H1 (cell line): ENCODE data around the gene MAGIX. TPM values are rescaled to one million over a fixed set of nuclear protein-coding genes. Genes with fewer than 3 reads are reported as not detected.

ENCODE experiments used
- CTCF ChIA-PET: fragments of 300-600 bp; sonication (Branson Sonifier 250); formaldehyde crosslinking; loops from one replicate; lab custom pipeline; 2021; ENCODE audit not compliant: partially characterized antibody; lab: Charles Lee
- POLR2A ChIA-PET: fragments of 300-600 bp; sonication (Branson Sonifier 250); formaldehyde crosslinking; loops from one replicate; lab custom pipeline; 2021; ENCODE audit warnings: inconsistent platforms; ENCODE audit not compliant: partially characterized antibody; lab: Charles Lee
- DNase-seq, 2 experiments: peaks; one replicate each; pipeline versions ENCODE4 v3.0.0 to v3.0.0-alpha.2; 2010 to 2022; ENCODE audit warnings: low spot score in 2 of 2, low read depth in 1 of 2, mixed read lengths in 1 of 2
- FAIRE-seq: peaks from 2 replicates; lab custom pipeline; 2011; peaks lifted over from hg19 to GRCh38; lab: Jason Lieb, UNC
- H2AFZ ChIP-seq: 2 replicates; pipeline ENCODE4 v1.8.1; 2012; ENCODE audit warnings: low read length, inconsistent platforms
- H2AK5ac ChIP-seq: 2 replicates; pipeline ENCODE4 v1.6.1; 2013; ENCODE audit warnings: low read depth, low read length
- H2BK120ac ChIP-seq: replicated peaks from 2 replicates; pipeline ENCODE3; 2013; ENCODE audit warnings: low read depth, low read length, inconsistent platforms
- H2BK12ac ChIP-seq: 2 replicates; pipeline ENCODE4 v1.6.1; 2013; ENCODE audit warnings: low read depth, low read length
- H2BK15ac ChIP-seq: 2 replicates; pipeline ENCODE4 v1.6.1; 2013; ENCODE audit warnings: low read length
- H2BK20ac ChIP-seq: 2 replicates; pipeline ENCODE4 v1.6.1; 2013; ENCODE audit warnings: low read length
- H2BK5ac ChIP-seq: 2 replicates; pipeline ENCODE4 v1.6.1; 2013; ENCODE audit warnings: low read depth, low read length
- H3K14ac ChIP-seq: 2 replicates; pipeline ENCODE4 v1.6.1; 2013; ENCODE audit warnings: inconsistent platforms; ENCODE audit not compliant: insufficient read length
- H3K18ac ChIP-seq: 2 replicates; pipeline ENCODE4 v1.6.1; 2013; ENCODE audit warnings: low read length; ENCODE audit errors: extremely low read depth
- H3K23ac ChIP-seq: 2 replicates; pipeline ENCODE4 v1.6.1; 2013; ENCODE audit warnings: inconsistent platforms; ENCODE audit not compliant: insufficient read length
- H3K23me2 ChIP-seq: 2 replicates; pipeline ENCODE4 v1.6.1; 2013; ENCODE audit warnings: low read depth, low read length
- H3K27ac ChIP-seq: 2 replicates; pipeline ENCODE4 v1.6.1; 2011; ENCODE audit warnings: low read depth, low read length, inconsistent platforms
- H3K27me3 ChIP-seq, 4 experiments: replicated peaks in 1 of 4; 1 replicate in 1 of 4; 2 replicates in 3 of 4; pipeline versions ENCODE4 v1.6.1 to v1.8.1; 2011 to 2013; ENCODE audit warnings: low read length in 3 of 4, mild to moderate bottlenecking in 3 of 4, inconsistent platforms in 2 of 4, mixed read lengths in 2 of 4, moderate library complexity in 1 of 4; ENCODE audit not compliant: control insufficient read depth in 3 of 4, insufficient read depth in 3 of 4; ENCODE audit errors: extremely low read depth in 1 of 4
- H3K36me3 ChIP-seq, 4 experiments: 2 replicates each; pipeline versions ENCODE4 v1.6.1 to v1.8.1; 2011 to 2013; ENCODE audit warnings: mild to moderate bottlenecking in 4 of 4, low read length in 3 of 4, moderate library complexity in 2 of 4, control low read depth in 1 of 4, inconsistent platforms in 1 of 4; ENCODE audit not compliant: insufficient read depth in 4 of 4, control insufficient read depth in 2 of 4
- H3K4ac ChIP-seq: replicated peaks from 2 replicates; pipeline ENCODE3; 2013; ENCODE audit warnings: low read length, low read depth, mixed read lengths, inconsistent platforms; ENCODE audit not compliant: insufficient read length
- H3K4me1 ChIP-seq, 4 experiments: replicated peaks in 1 of 4; 1 replicate in 1 of 4; 2 replicates in 3 of 4; pipeline versions ENCODE4 v1.6.1 to v1.8.1; 2011 to 2013; ENCODE audit warnings: low read length in 3 of 4, inconsistent platforms in 2 of 4, mixed read lengths in 1 of 4; ENCODE audit not compliant: insufficient read depth in 4 of 4, control insufficient read depth in 3 of 4
- H3K4me2 ChIP-seq, 2 experiments: 2 replicates each; pipeline versions ENCODE4 v1.6.1 to v1.8.1; 2011 to 2013; ENCODE audit warnings: low read depth in 2 of 2, low read length in 2 of 2, control low read depth in 1 of 2, inconsistent platforms in 1 of 2, mild to moderate bottlenecking in 1 of 2; ENCODE audit not compliant: insufficient read depth in 1 of 2
- H3K4me3 ChIP-seq, 4 experiments: fragments of 200-600, 300-600 bp in 1 of 4; sonication (generic), shearing (Covaris generic), sonication (Bioruptor Twin) in 1 of 4; 2 replicates each; pipeline versions ENCODE4 v1.5.1 to v1.8.1; 2011 to 2016; ENCODE audit warnings: low read length in 4 of 4, low read depth in 3 of 4, control low read depth in 2 of 4, inconsistent platforms in 2 of 4, mild to moderate bottlenecking in 2 of 4, mixed read lengths in 1 of 4, moderate library complexity in 1 of 4; ENCODE audit not compliant: insufficient read depth in 2 of 4; ENCODE audit errors: extremely low read depth in 1 of 4
- H3K56ac ChIP-seq: replicated peaks from 2 replicates; pipeline ENCODE3; 2013; ENCODE audit warnings: low read depth, mild to moderate bottlenecking, mixed read lengths, low read length, inconsistent platforms; ENCODE audit not compliant: insufficient read length
- H3K79me1 ChIP-seq: 2 replicates; pipeline ENCODE4 v1.6.1; 2013; ENCODE audit warnings: low read depth, low read length, control low read depth
- H3K79me2 ChIP-seq, 2 experiments: 2 replicates each; pipeline versions ENCODE4 v1.6.1 to v1.8.1; 2012 to 2013; ENCODE audit warnings: low read length in 2 of 2, mild to moderate bottlenecking in 2 of 2, inconsistent platforms in 1 of 2; ENCODE audit not compliant: insufficient read depth in 2 of 2, control insufficient read depth in 1 of 2
- H3K9ac ChIP-seq, 4 experiments: replicated peaks in 1 of 4; 1 replicate in 1 of 4; 2 replicates in 3 of 4; pipeline versions ENCODE4 v1.6.1 to v1.8.1; 2011 to 2013; ENCODE audit warnings: low read depth in 3 of 4, low read length in 3 of 4, control low read depth in 2 of 4, mild to moderate bottlenecking in 2 of 4, moderate library complexity in 2 of 4, inconsistent platforms in 1 of 4; ENCODE audit errors: extremely low read depth in 1 of 4
- H3K9me3 ChIP-seq, 2 experiments: 2 replicates each; pipeline versions ENCODE4 v1.6.1 to v1.8.1; 2012 to 2013; ENCODE audit warnings: mild to moderate bottlenecking in 2 of 2, moderate library complexity in 2 of 2, control low read depth in 1 of 2, inconsistent platforms in 1 of 2, low read depth in 1 of 2, low read length in 1 of 2, mixed read lengths in 1 of 2; ENCODE audit not compliant: insufficient read depth in 2 of 2
- H4K20me1 ChIP-seq, 2 experiments: replicated peaks in 1 of 2; 2 replicates each; pipeline versions ENCODE3 to v1.8.1; 2011 to 2013; ENCODE audit warnings: inconsistent platforms in 2 of 2, low read length in 2 of 2, mild to moderate bottlenecking in 1 of 2; ENCODE audit not compliant: insufficient read depth in 2 of 2, control insufficient read depth in 1 of 2
- H4K5ac ChIP-seq: 2 replicates; pipeline ENCODE4 v1.6.1; 2013; ENCODE audit warnings: low read length, low read depth, mixed read lengths, inconsistent platforms; ENCODE audit not compliant: insufficient read length
- H4K8ac ChIP-seq: 2 replicates; pipeline ENCODE4 v1.8.0; 2013; ENCODE audit warnings: mild to moderate bottlenecking, moderate library complexity, low read length, inconsistent platforms; ENCODE audit not compliant: insufficient read depth; ENCODE audit errors: extremely low read depth
- H4K91ac ChIP-seq: replicated peaks from 2 replicates; pipeline ENCODE3; 2013; ENCODE audit warnings: low read length, mixed read lengths, inconsistent platforms; ENCODE audit not compliant: insufficient read length
- ATF3 ChIP-seq: IDR thresholded peaks from 2 replicates; pipeline ENCODE4 v1.6.1; 2011; ENCODE audit warnings: low read depth, mild to moderate bottlenecking, low read length; ENCODE audit not compliant: insufficient read depth
- BCL11A ChIP-seq, 2 experiments: IDR thresholded peaks; one replicate each; pipeline ENCODE4 v1.6.1; 2011; ENCODE audit warnings: low read depth in 2 of 2, low read length in 2 of 2, mild to moderate bottlenecking in 2 of 2
- EP300 ChIP-seq, 2 experiments: IDR thresholded peaks; 1 replicate in 1 of 2; 2 replicates in 1 of 2; pipeline ENCODE4 v1.6.1; 2011 to 2012; ENCODE audit warnings: low read depth in 2 of 2, low read length in 2 of 2, mild to moderate bottlenecking in 2 of 2, borderline replicate concordance in 1 of 2, inconsistent platforms in 1 of 2, moderate library complexity in 1 of 2
- GTF2F1 ChIP-seq: IDR thresholded peaks from 2 replicates; pipeline ENCODE4 v1.6.1; 2012; ENCODE audit warnings: low read depth, low read length, improper control_type of control experiment, borderline replicate concordance
- POLR2AphosphoS5 ChIP-seq: IDR thresholded peaks from 2 replicates; pipeline ENCODE4 v1.6.1; 2011; ENCODE audit warnings: low read depth, low read length
- POU5F1 ChIP-seq: IDR thresholded peaks from 2 replicates; pipeline ENCODE4 v1.6.1; 2011; ENCODE audit warnings: low read depth, mild to moderate bottlenecking, low read length, moderate library complexity
- RAD21 ChIP-seq, 2 experiments: IDR thresholded peaks in 1 of 2; conservative IDR thresholded peaks in 1 of 2; 2 replicates each; pipeline ENCODE4 v1.6.1; 2011; ENCODE audit warnings: low read depth in 2 of 2, low read length in 2 of 2, improper control_type of control experiment in 1 of 2, inconsistent platforms in 1 of 2, mild to moderate bottlenecking in 1 of 2, moderate library complexity in 1 of 2
- RBBP5 ChIP-seq: IDR thresholded peaks from 2 replicates; pipeline ENCODE4 v1.7.1; 2012; ENCODE audit warnings: low read depth, mild to moderate bottlenecking, inconsistent platforms, low read length, moderate library complexity, borderline replicate concordance
- RFX5 ChIP-seq: IDR thresholded peaks from 2 replicates; pipeline ENCODE4 v1.6.1; 2011; ENCODE audit warnings: low read depth, low read length, improper control_type of control experiment, borderline replicate concordance
- SIX5 ChIP-seq: IDR thresholded peaks from 2 replicates; pipeline ENCODE4 v1.6.1; 2011; ENCODE audit warnings: mild to moderate bottlenecking, low read depth, low read length
- SP1 ChIP-seq: IDR thresholded peaks from 2 replicates; pipeline ENCODE4 v1.6.1; 2011; ENCODE audit warnings: low read depth, low read length
- SRF ChIP-seq: IDR thresholded peaks from 2 replicates; pipeline ENCODE4 v1.6.1; 2011; ENCODE audit warnings: mild to moderate bottlenecking, low read depth, low read length, moderate library complexity
- TAF1 ChIP-seq: IDR thresholded peaks from 2 replicates; pipeline ENCODE4 v1.6.1; 2011; ENCODE audit warnings: mild to moderate bottlenecking, low read depth, low read length
- TBP ChIP-seq: IDR thresholded peaks from 2 replicates; pipeline ENCODE4 v1.6.1; 2011; ENCODE audit warnings: low read depth, low read length, improper control_type of control experiment
- TEAD4 ChIP-seq: IDR thresholded peaks from 2 replicates; pipeline ENCODE4 v1.6.1; 2012; ENCODE audit warnings: low read depth, low read length, inconsistent platforms, mixed read lengths
- WGBS, 2 experiments: shearing (Covaris generic) in 1 of 2; methylation state at CpG; one replicate each; pipeline versions ENCODE4 v1.1.6 to v1.1.7; 2013 to 2015; ENCODE audit warnings: low lambda C conversion rate in 2 of 2, mixed read lengths in 2 of 2, inconsistent platforms in 1 of 2, low coverage in 1 of 2, missing lambda C conversion rate in 1 of 2; ENCODE audit not compliant: insufficient replicate concordance in 2 of 2, insufficient coverage in 1 of 2, insufficient read length in 1 of 2; ENCODE audit errors: extremely low coverage in 1 of 2, missing lambda C conversion rate in 1 of 2; 5-methylcytosine and 5-hydroxymethylcytosine counted together
- polyA plus RNA-seq, 7 experiments: library from polyadenylated mRNA; depleted of rRNA in 3 of 7; stranded (reverse) in 5 of 7; unstranded in 2 of 7; fragments of >200 nt in 5 of 7; fragments of 200-250 nt in 2 of 7; gene quantifications; 1 replicate in 5 of 7; 2 replicates in 1 of 7; 4 replicates in 1 of 7; pipeline versions ENCODE4 v1.2.1 to v1.2.3, GENCODE V29; 2011 to 2013; ENCODE audit warnings: missing spikeins in 2 of 7, mixed read lengths in 2 of 7
- total RNA-seq: library from RNA; stranded (reverse); fragmentation: NEBNext Ultra II Directional; extraction: Animal tissue kit (Norgen Biotek cat#: 25700); gene quantifications from 2 replicates; pipeline ENCODE4 v1.2.1, GENCODE V29; 2021

The MAGIX gene
- total and polyA plus RNA-seq, 2 of the 8 experiments (the other 6 are each of a cell fraction or from before 2014, with no cell fraction given), result 0.37 to 1.1 TPM

DNA sequence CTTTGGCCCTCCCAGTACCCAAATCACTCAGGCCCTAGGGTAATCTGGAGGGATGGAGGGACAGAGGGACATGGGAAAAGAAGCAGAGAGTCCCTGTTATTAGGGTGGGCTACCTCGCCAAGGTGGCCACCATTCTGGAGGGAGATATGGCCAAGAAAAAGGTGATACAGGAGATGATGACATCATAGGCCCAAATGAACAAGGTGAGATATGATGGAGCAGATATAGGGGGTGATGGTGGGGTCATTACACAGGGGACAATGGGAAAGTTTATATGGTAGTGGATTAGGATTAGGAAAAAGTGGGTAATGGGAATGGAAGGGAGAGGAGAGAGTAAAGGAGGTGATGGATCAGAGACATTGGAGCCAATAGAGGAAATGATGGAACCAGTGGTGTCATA is 50.3 kb downstream of the MAGIX start:
- H2BK120ac ChIP-seq, result no peak overlapping the region
- no peak overlapping the region for H3K18ac ChIP-seq
- H3K9ac ChIP-seq, result no peak overlapping the region
- no peak overlapping the region for H2BK15ac ChIP-seq
- no peaks in the 10 kb centered on the region for H3K79me2 ChIP-seq
- H2BK20ac ChIP-seq, result no peak overlapping the region
- no peak overlapping the region for H4K5ac ChIP-seq
- DNase-seq, result no peak
- CTCF ChIA-PET, result no interaction called here
- no CpG with 5 or more reads among the region's 1 CpG for WGBS, 2 experiments
- H3K4me1 ChIP-seq, result peaks cover 0 to 9% (median 2%) of the 10 kb centered on the region in 4 experiments; a peak in 2 of 7 replicates
- POLR2A ChIA-PET, result no interaction called here
- no peaks in the 10 kb centered on the region for H3K9me3 ChIP-seq
- no peak overlapping the region for H4K91ac ChIP-seq
- no peaks in the 10 kb centered on the region for H3K23me2 ChIP-seq
- no peak overlapping the region for H3K14ac ChIP-seq
- H3K36me3 ChIP-seq, result no peaks in the 10 kb centered on the region
- no peak overlapping the region for H4K8ac ChIP-seq
- no peak overlapping the region for H2BK12ac ChIP-seq
- H2AK5ac ChIP-seq, result no peak overlapping the region
- H3K23ac ChIP-seq, result no peak overlapping the region
- no peaks in the 10 kb centered on the region for H3K79me1 ChIP-seq
- H3K56ac ChIP-seq, result no peak overlapping the region
- H2AFZ ChIP-seq, result no peak overlapping the region
- H3K27ac ChIP-seq, result no peak overlapping the region
- no peak overlapping the region for H3K4me3 ChIP-seq
- no peak overlapping the region for H2BK5ac ChIP-seq
- no peak overlapping the region for H3K4ac ChIP-seq
- no peak for FAIRE-seq
- no peaks in the 10 kb centered on the region for H4K20me1 ChIP-seq
- no peak overlapping the region for H3K4me2 ChIP-seq
- no peaks in the 10 kb centered on the region for H3K27me3 ChIP-seq
- TF ChIP-seq SIX5, result no peak
- TF ChIP-seq RBBP5, result no peak
- TF ChIP-seq SP1, result no peak
- TF ChIP-seq ATF3, result no peak
- no peak for TF ChIP-seq POU5F1
- TF ChIP-seq TEAD4, result no peak
- no peak for TF ChIP-seq GTF2F1
- no peak for TF ChIP-seq RFX5
- TF ChIP-seq SRF, result no peak
- no peak for TF ChIP-seq TAF1
- no peak for TF ChIP-seq RAD21 (IDR thresholded peaks at IDR 0.05 in 1 of 2, conservative IDR thresholded peaks at IDR 0.05 in 1 of 2; ENCODE audit: low read depth in 2 of 2, low read length in 2 of 2)
- TF ChIP-seq POLR2AphosphoS5, result no peak
- TF ChIP-seq BCL11A (IDR thresholded peaks at IDR 0.05; ENCODE audit: low read depth in 2 of 2, low read length in 2 of 2), result no peak
- TF ChIP-seq EP300 (IDR thresholded peaks at IDR 0.05; ENCODE audit: borderline replicate concordance in 1 of 2, low read depth in 2 of 2, low read length in 2 of 2), result no peak
- no peak for TF ChIP-seq TBP
